Subcutaneous abdominal adipose tissue (tissue), 5 donors: ENCODE data around the gene RNF144A.

Experiments
- H3K27ac ChIP-seq: one replicate; pipeline ENCODE4 v1.7.0; 2013; ENCODE audit warnings: low read depth, mild to moderate bottlenecking, inconsistent platforms, low read length, moderate library complexity
- H3K27me3 ChIP-seq, 5 donors: one replicate each; pipeline ENCODE4 v1.7.0; 2013; ENCODE audit warnings: low read length in 5 of 5, inconsistent platforms in 1 of 5; ENCODE audit not compliant: control insufficient read depth in 5 of 5, insufficient read depth in 4 of 5
- H3K36me3 ChIP-seq, 5 donors: one replicate each; pipeline ENCODE4 v1.7.0; 2013; ENCODE audit warnings: low read length in 5 of 5; ENCODE audit not compliant: control insufficient read depth in 5 of 5, insufficient read depth in 5 of 5
- H3K4me1 ChIP-seq, 5 donors: one replicate each; pipeline ENCODE4 v1.7.0; 2013; ENCODE audit warnings: low read length in 5 of 5, mild to moderate bottlenecking in 3 of 5, moderate library complexity in 1 of 5; ENCODE audit not compliant: control insufficient read depth in 5 of 5, insufficient read depth in 5 of 5
- H3K4me3 ChIP-seq, 5 donors: one replicate each; pipeline ENCODE4 v1.7.0; 2013; ENCODE audit warnings: low read length in 5 of 5, low read depth in 1 of 5
- H3K9ac ChIP-seq, 5 donors: one replicate each; pipeline ENCODE4 v1.7.0; 2013; ENCODE audit warnings: low read length in 5 of 5, mild to moderate bottlenecking in 4 of 5, moderate library complexity in 3 of 5
- H3K9me3 ChIP-seq, 5 donors: one replicate each; pipeline ENCODE4 v1.7.0; 2013; ENCODE audit warnings: low read length in 5 of 5; ENCODE audit not compliant: control insufficient read depth in 5 of 5
- donor health status: healthy.
- donor health status: healthy.
- donor health status: healthy.
- donor health status: healthy.
- donor health status: healthy.

The RNF144A gene

DNA sequence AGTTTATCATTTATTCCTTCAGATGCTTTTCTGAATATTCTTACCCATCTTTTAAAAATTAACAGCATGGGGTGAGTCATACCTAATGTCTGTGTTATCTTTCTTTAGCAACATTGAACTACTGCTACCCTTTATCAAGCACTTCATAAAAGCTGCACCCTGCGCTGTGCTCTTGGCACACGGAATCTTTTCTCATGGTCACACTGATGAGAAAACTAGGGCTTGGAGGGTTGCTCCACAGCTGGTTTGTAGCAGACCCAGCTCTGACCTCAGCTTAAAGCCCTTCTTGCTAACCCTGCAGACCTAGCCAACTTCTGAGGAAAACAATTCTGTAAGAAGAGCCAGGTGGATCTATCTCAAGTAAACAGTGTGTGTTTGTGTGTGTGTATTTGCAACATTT is 106.3 kb downstream of the RNF144A start:
- Histone ChIP-seq H3K4me3 (no peak overlapping the region), H3K4me1 (peaks cover 0 to 72% (median 57%) of the 10 kb centered on the region in 5 donors), H3K9me3 (no peaks in the 10 kb centered on the region), H3K27ac (no peak overlapping the region), H3K27me3 (no peaks in the 10 kb centered on the region), H3K9ac (no peak overlapping the region), H3K36me3 (peaks cover 0 to 29% (median 16%) of the 10 kb centered on the region in 5 donors)

DNA sequence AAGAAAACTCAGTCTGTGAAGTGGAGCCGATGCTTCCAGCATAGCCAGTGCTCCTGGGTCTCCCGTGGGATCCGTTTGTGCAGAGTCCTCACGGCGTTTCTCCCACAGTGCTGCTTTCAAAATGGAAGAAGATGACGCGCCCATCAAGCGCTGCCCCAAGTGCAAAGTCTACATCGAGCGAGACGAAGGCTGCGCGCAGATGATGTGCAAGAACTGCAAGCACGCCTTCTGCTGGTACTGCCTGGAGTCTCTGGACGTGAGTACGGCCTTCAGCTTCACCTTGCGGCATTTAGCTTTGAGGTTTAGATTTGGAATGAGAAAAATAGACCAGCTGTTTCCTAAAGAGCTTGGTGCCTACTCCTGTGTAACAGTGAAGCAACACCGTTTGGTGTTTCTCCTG is 107.0 kb downstream of the RNF144A start:
- H3K36me3 ChIP-seq: peaks cover 0 to 25% (median 20%) of the 10 kb centered on the region in 5 donors
- H3K27me3 ChIP-seq: no peaks in the 10 kb centered on the region
- no peak overlapping the region for H3K27ac ChIP-seq
- no peaks in the 10 kb centered on the region for H3K9me3 ChIP-seq
- H3K4me3 ChIP-seq: no peak overlapping the region
- H3K9ac ChIP-seq: no peak overlapping the region
- peaks cover 0 to 75% (median 55%) of the 10 kb centered on the region in 5 donors for H3K4me1 ChIP-seq

DNA sequence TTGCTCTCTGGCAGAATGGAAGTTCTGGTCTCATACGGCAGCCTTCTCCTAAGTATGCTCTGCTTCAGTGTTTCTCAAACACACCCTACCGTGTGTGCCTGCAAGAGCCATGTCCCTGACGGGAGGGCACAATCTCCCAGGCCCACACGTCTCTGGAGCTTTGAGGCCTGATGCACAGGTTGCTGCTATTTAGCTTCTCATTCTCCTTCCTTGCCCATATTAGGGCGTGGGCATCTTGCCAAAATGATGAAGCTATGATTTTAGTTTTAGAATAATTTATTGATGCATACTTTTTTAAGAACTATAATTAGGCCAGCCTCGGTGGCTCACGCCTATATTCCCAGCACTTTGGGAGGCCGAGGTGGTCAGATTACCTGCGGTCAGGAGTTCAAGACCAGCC is 107.9 kb downstream of the RNF144A start:
- Histone ChIP-seq H3K4me1 (peaks cover 0 to 81% (median 51%) of the 10 kb centered on the region in 5 donors), H3K27me3 (no peaks in the 10 kb centered on the region), H3K4me3 (no peak overlapping the region), H3K27ac (no peak overlapping the region), H3K9me3 (no peaks in the 10 kb centered on the region), H3K9ac (no peak overlapping the region), H3K36me3 (peaks cover 0 to 27% (median 16%) of the 10 kb centered on the region in 5 donors)

DNA sequence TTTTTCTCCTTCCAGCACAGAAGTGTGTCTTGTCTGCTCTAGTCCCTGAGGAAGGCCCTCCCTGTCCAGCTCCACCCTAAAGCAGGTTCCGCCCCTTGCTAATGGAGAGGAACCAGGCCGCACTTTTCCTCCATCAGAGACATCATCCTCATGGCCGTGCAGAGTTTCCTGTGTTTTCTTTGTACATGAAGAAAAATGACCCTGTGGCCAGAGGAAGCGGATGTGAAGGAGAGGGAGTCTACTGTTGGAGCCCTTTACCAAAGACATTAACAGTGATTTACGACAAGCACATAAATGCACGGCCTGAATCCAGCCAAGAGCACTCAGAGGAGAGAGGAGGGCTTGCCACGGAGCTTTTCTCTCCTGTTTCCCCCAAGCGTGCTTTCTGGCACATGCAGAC is 109.5 kb downstream of the RNF144A start:
- Histone ChIP-seq H3K4me1 (peaks cover 0 to 72% (median 45%) of the 10 kb centered on the region in 5 donors), H3K9me3 (no peaks in the 10 kb centered on the region), H3K27ac (peak overlapping the region; percentile 45), H3K36me3 (peaks cover 0 to 30% (median 17%) of the 10 kb centered on the region in 5 donors), H3K9ac (no peak overlapping the region), H3K27me3 (no peaks in the 10 kb centered on the region), H3K4me3 (no peak overlapping the region)

DNA sequence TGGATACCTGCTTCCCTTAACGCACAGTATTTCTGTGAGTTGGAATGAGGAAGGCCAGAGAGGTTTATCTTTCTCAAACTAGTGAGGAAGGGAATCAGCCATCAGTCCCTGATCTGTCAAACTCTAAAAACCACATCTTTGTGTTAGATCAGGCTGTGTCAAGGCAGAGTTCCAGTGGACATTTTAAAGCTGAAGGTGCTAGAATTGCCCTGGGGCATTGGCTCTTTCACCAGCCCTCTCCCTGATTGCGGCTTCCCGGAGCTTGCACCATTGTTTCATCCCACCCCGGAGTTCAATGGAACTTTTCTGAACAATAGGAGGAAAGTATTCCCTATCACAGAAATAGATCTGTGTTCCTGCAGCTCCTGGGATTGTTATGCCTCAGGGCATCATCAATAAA is 110.2 kb downstream of the RNF144A start:
- Histone ChIP-seq H3K9me3 (no peaks in the 10 kb centered on the region), H3K4me1 (peaks cover 0 to 65% (median 40%) of the 10 kb centered on the region in 5 donors), H3K27me3 (no peaks in the 10 kb centered on the region), H3K36me3 (peaks cover 0 to 35% (median 20%) of the 10 kb centered on the region in 5 donors), H3K27ac (peak overlapping the region; percentile 45), H3K4me3 (no peak overlapping the region), H3K9ac (no peak overlapping the region)

DNA sequence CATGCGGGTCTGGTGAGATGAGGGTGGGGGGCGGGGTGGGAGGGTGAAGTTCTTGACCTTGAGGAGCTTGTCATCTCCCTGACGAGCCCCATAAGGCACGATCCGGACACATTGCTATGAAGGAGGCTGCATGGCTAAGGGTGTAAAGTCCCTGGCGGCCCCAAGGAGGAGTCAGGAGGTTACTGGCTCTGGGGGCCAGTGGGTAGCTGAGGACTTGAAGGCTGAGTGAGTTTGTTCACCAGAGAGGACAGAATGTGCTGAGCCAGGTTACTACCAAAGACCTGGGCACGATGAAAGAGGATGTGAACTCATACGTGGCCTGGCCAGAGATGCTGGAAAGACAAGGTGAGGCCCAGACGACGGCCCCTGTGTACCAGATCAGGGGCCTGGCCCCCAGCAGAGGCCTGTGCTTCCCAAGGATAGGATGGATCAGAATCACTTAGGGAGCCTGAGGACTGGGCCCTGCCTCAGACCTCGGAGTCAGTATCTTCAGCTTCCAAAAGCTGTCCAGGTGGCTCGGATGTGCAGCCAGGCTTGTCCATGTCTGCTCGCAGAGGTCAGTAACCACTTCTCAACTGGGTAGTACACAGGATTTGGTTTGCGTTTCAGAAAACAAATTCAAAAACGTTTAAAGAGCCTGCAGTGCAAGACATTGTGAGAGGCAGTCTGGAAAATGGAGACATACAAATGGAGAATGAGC is 110.9 kb downstream of the RNF144A start:
- Histone ChIP-seq H3K36me3 (peaks cover 0 to 42% (median 26%) of the 10 kb centered on the region in 5 donors), H3K27me3 (no peaks in the 10 kb centered on the region), H3K4me1 (peaks cover 0 to 62% (median 37%) of the 10 kb centered on the region in 5 donors), H3K4me3 (no peak overlapping the region), H3K27ac (peak overlapping the region; percentile 63), H3K9me3 (no peaks in the 10 kb centered on the region), H3K9ac (no peak overlapping the region)

DNA sequence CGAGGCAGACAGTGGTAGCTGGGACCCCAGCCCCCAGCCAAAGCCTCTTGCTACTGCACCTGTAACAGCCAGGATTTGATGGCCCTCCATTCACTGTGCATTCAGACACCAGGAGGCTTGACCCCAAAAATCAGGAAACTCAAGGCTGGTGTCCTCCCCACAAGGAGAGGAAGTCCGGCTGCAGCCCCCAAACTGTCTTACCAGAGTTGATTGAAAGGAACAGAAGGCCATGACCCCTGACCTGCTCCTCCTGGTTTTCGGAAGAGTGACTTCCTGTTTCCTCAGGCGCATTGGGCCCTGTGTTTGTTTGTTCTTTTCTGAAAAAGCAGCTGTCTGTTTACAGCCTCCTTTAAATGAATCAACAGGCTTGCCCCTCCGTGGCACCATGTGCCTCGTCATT is 111.6 kb downstream of the RNF144A start:
- Histone ChIP-seq H3K27me3 (no peaks in the 10 kb centered on the region), H3K4me1 (peaks cover 0 to 62% (median 37%) of the 10 kb centered on the region in 5 donors), H3K9me3 (no peaks in the 10 kb centered on the region), H3K4me3 (no peak overlapping the region), H3K9ac (peak overlapping the region in 1 of 5 donors; percentile 11), H3K27ac (peak overlapping the region; percentile 63), H3K36me3 (peaks cover 0 to 46% (median 27%) of the 10 kb centered on the region in 5 donors)

DNA sequence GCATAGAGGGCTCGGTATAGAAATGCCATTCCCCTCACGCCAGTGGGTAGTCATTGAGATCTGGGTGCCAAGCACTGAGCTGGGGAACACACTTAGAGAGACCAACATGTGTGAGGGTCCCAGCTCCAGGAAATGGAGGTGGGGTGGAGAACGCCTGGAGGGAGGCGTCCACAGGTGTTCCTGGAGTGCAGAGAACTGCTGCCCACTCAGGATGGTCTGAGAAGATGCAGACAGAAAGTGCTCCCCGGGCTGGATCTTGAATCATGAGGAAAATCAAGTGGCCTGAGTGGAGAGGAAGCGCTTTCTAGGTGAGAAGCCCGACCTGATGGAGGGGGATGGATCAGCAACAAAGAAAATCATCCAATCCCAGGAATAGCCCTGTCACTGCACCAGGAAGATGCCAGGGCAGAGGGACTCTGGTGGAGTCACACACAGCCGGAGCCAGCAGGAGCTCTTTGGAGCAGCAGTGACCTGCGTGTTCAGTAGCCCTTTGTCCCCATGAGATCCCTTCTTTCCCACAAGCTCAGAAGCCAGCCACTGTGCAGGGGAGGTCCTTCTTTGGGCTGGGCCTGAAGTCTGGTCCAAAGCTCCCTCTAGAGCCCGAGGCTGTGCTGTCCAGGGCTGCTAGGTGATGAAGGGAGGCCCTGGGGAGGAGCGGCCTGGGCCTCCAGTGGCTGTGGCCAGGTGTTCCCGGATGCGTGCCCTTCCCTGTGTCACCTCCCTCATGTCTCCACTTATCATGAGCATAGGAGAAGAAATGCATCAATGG is 112.3 kb downstream of the RNF144A start:
- H3K4me3 ChIP-seq: no peak overlapping the region
- peaks cover 0 to 67% (median 43%) of the 10 kb centered on the region in 5 donors for H3K4me1 ChIP-seq
- peak overlapping the region in 1 of 5 donors; percentile 11 for H3K9ac ChIP-seq
- no peaks in the 10 kb centered on the region for H3K27me3 ChIP-seq
- H3K36me3 ChIP-seq: peaks cover 0 to 42% (median 26%) of the 10 kb centered on the region in 5 donors
- H3K27ac ChIP-seq: peak overlapping the region; percentile 63
- no peaks in the 10 kb centered on the region for H3K9me3 ChIP-seq

DNA sequence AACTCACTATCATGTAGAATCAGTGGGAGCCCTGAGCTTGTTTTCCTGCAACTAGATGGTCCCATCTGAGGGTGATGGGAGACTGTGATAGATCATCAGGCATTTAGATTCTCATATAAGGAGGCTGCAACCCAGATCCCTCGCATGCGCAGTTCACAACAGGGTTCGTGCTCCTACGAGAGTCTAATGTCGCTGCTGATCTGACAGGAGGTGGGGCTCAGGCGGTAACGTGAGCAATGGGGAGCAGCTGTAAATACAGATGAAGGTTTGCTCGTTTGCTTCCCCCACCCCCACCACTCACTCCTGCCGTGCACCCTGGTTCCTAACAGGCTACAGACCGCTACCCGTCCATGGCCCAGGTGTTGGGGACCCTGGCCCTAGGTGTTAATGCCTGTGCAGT is 113.6 kb downstream of the RNF144A start:
- no peak overlapping the region for H3K9ac ChIP-seq
- no peak overlapping the region for H3K4me3 ChIP-seq
- H3K27ac ChIP-seq: no peak overlapping the region
- no peaks in the 10 kb centered on the region for H3K27me3 ChIP-seq
- no peaks in the 10 kb centered on the region for H3K9me3 ChIP-seq
- peaks cover 0 to 37% (median 26%) of the 10 kb centered on the region in 5 donors for H3K36me3 ChIP-seq
- H3K4me1 ChIP-seq: peaks cover 0 to 69% (median 43%) of the 10 kb centered on the region in 5 donors
